Panc1 (cell line): ENCODE measurements around the gene OTC.

Experiments used
- CTCF ChIP-seq: fragments of 450-650 bp; IDR thresholded peaks from 2 replicates; pipeline ENCODE4 v1.5.1; 2017; ENCODE audit warnings: mild to moderate bottlenecking
- POLR2AphosphoS5 ChIP-seq: IDR thresholded peaks from 2 replicates; pipeline ENCODE4 v1.6.1; 2012; ENCODE audit warnings: mild to moderate bottlenecking, low read depth, low read length, moderate library complexity
- REST ChIP-seq, 2 experiments: IDR thresholded peaks; 2 replicates each; pipeline ENCODE4 v1.6.1; 2011 to 2012; ENCODE audit warnings: low read depth in 2 of 2, control low read depth in 1 of 2, low read length in 1 of 2, mild to moderate bottlenecking in 1 of 2, moderate library complexity in 1 of 2; ENCODE audit not compliant: insufficient read depth in 1 of 2
- SIN3A ChIP-seq: IDR thresholded peaks from 2 replicates; pipeline ENCODE4 v1.6.1; 2012; ENCODE audit warnings: low read depth, mild to moderate bottlenecking, low read length, moderate library complexity, borderline replicate concordance; ENCODE audit not compliant: insufficient read depth
- TCF7L2 ChIP-seq: IDR thresholded peaks from 2 replicates; pipeline ENCODE4 v1.6.1; 2011; ENCODE audit warnings: mild to moderate bottlenecking, low read depth, low read length, inconsistent platforms

GRCh38 chrX:38374431-38374830 is 22.0 kb downstream of the OTC start:
- no peak for TF ChIP-seq CTCF
- TF ChIP-seq POLR2AphosphoS5, result no peak
- TF ChIP-seq TCF7L2, result no peak
- no peak for TF ChIP-seq SIN3A
- no peak for TF ChIP-seq REST (IDR thresholded peaks at IDR 0.05; ENCODE audit: insufficient read depth in 1 of 2, low read depth in 2 of 2, low read length in 1 of 2)
